OCI-LY3 (cell line): Measurements from ENCODE around the gene CALR.

Experiments used
- CTCF ChIP-seq: fragments of 200-600, 300-600 bp; sonication (generic); IDR thresholded peaks from 2 replicates; pipeline ENCODE4 v1.5.1; 2014; ENCODE audit warnings: antibody characterized with exemption, low read length, low read depth
- EZH2phosphoT487 ChIP-seq: fragments of 200-600 bp; shearing (Covaris generic); IDR thresholded peaks from 2 replicates; pipeline ENCODE4 v1.6.1; 2018; ENCODE audit warnings: antibody characterized with exemption, mixed run types, low read depth

- TF ChIP-seq CTCF (no peak), EZH2phosphoT487 (no peak)
Measured at GRCh38 chr19:12974301-12975220, 36.2 kb downstream of the CALR start.
